Body of pancreas (tissue), 4 donors: Measurements from ENCODE around the gene IFIT2. TPM values are rescaled to one million over a fixed set of nuclear protein-coding genes. Genes with fewer than 3 reads are reported as not detected.
A peak's percentile ranks its signal among the peaks of the same experiment; 100 is the strongest.

Experiments used
- ATAC-seq: fragments of 150-250 bp; one replicate; pipeline ENCODE4 v1.9.1; 2016
- DNase-seq, 4 donors: peaks; one replicate each; pipeline ENCODE4 v3.0.0-alpha.2; 2019
- H3K27ac ChIP-seq, 4 donors: fragments of 200-600 bp; sonication (generic); 1 replicate in 3 of 4; 2 replicates in 1 of 4; pipeline versions ENCODE4 v1.5.1 to v1.6.1; 2016 to 2019; ENCODE audit warnings: mild to moderate bottlenecking in 1 of 4, mixed read lengths in 1 of 4, moderate library complexity in 1 of 4
- H3K27me3 ChIP-seq, 2 donors: fragments of 200-600 bp; sonication (generic); one replicate each; pipeline ENCODE4 v1.6.0; 2016; ENCODE audit warnings: mild to moderate bottlenecking in 1 of 2
- H3K36me3 ChIP-seq, 2 donors: fragments of 200-600 bp; sonication (generic); replicated peaks in 1 of 2; 2 replicates each; pipeline ENCODE4 v1.5.1; 2016; ENCODE audit warnings: low read depth in 2 of 2; ENCODE audit not compliant: insufficient read depth in 1 of 2
- H3K4me1 ChIP-seq: fragments of 200-600 bp; sonication (generic); one replicate; pipeline ENCODE4 v1.6.0; 2016
- H3K4me3 ChIP-seq, 2 donors: fragments of 200-600 bp; sonication (generic); 1 replicate in 1 of 2; 2 replicates in 1 of 2; pipeline ENCODE4 v1.5.1; 2016 to 2019
- H3K9me3 ChIP-seq, 3 donors: fragments of 200-600 bp; sonication (generic); 1 replicate in 2 of 3; 2 replicates in 1 of 3; pipeline ENCODE4 v1.5.1; 2016
- CTCF ChIP-seq, 7 experiments: fragments of 450-650 bp in 4 of 7; fragments of 200-600 bp in 3 of 7; sonication (generic) in 3 of 7; IDR thresholded peaks; one replicate each; pipeline ENCODE4 v1.5.1; 2016 to 2019; ENCODE audit warnings: antibody characterized with exemption in 7 of 7
- POLR2A ChIP-seq, 3 donors: fragments of 450-650 bp; IDR thresholded peaks; one replicate each; pipeline ENCODE4 v1.6.1; 2016; ENCODE audit warnings: antibody characterized with exemption in 3 of 3, mild to moderate bottlenecking in 2 of 3
- WGBS, 2 donors: methylation state at CpG; one replicate each; pipeline ENCODE4 v1.1.5; 2017; 5-methylcytosine and 5-hydroxymethylcytosine counted together
- intact Hi-C: fragments of 100-400 bp; cut with DNase I; formaldehyde crosslinking; loops from one replicate; pipeline ENCODE4 v1.15.1; 2023
- total RNA-seq, 2 donors: library from RNA; depleted of rRNA; stranded (reverse); fragments of >200 nt; gene quantifications; one replicate each; pipeline ENCODE4 v1.1.0, GENCODE V29; 2016

The IFIT2 gene
- total RNA-seq, 2 donors from 2014 or later, result 1.6 TPM; not detected in 1

DNA sequence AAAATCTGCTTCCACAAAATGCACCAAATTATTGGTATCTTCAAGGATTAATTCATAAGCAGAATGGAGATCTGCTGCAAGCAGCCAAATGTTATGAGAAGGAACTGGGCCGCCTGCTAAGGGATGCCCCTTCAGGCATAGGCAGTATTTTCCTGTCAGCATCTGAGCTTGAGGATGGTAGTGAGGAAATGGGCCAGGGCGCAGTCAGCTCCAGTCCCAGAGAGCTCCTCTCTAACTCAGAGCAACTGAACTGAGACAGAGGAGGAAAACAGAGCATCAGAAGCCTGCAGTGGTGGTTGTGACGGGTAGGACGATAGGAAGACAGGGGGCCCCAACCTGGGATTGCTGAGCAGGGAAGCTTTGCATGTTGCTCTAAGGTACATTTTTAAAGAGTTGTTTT lies 38.0 kb downstream of the IFIT2 start:
- WGBS, 2 donors, result 84 to 90% methylated on average over 3 to 4 of the region's 4 CpGs
- Histone ChIP-seq H3K9me3 (no peaks in the 10 kb centered on the region), H3K36me3 (no peaks in the 10 kb centered on the region), H3K27ac (no peak overlapping the region), H3K4me3 (no peak overlapping the region), H3K27me3 (no peaks in the 10 kb centered on the region), H3K4me1 (no peaks in the 10 kb centered on the region)
- intact Hi-C loops, result no loop called here
- ATAC-seq (no peak), DNase-seq (no peak)
- TF ChIP-seq CTCF (IDR thresholded peaks at IDR 0.05) (no peak), POLR2A (IDR thresholded peaks at IDR 0.05) (no peak)

DNA sequence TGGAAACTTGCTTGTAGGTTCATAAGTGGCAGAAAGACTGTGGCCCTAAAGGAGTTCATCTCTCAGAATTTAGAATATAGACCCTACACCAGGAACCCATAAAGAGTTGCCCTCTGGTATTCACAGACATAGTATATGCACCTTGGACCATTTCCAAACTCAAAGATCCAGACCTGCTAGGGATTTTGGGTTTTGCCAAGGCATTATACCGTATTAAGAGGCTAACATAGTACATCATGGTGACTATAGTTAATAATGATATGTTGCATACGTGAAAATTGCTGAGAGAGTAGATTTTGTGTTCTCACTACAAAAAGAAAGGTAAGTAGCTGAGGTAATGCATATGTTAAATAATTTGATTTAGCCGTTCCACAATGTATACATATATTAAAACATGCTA lies 39.8 kb downstream of the IFIT2 start:
- no peaks in the 10 kb centered on the region for H3K27me3 ChIP-seq
- WGBS, 2 donors, result 89 to 94% methylated on average over 3 of the region's 3 CpGs
- no peaks in the 10 kb centered on the region for H3K9me3 ChIP-seq
- H3K4me3 ChIP-seq, result no peak overlapping the region
- ATAC-seq (no peak), DNase-seq (no peak)
- H3K4me1 ChIP-seq, result no peaks in the 10 kb centered on the region
- H3K36me3 ChIP-seq, result no peaks in the 10 kb centered on the region
- intact Hi-C loops, result no loop called here
- H3K27ac ChIP-seq, result no peak overlapping the region
- no peak for TF ChIP-seq POLR2A (IDR thresholded peaks at IDR 0.05)
- no peak for TF ChIP-seq CTCF (IDR thresholded peaks at IDR 0.05)

DNA sequence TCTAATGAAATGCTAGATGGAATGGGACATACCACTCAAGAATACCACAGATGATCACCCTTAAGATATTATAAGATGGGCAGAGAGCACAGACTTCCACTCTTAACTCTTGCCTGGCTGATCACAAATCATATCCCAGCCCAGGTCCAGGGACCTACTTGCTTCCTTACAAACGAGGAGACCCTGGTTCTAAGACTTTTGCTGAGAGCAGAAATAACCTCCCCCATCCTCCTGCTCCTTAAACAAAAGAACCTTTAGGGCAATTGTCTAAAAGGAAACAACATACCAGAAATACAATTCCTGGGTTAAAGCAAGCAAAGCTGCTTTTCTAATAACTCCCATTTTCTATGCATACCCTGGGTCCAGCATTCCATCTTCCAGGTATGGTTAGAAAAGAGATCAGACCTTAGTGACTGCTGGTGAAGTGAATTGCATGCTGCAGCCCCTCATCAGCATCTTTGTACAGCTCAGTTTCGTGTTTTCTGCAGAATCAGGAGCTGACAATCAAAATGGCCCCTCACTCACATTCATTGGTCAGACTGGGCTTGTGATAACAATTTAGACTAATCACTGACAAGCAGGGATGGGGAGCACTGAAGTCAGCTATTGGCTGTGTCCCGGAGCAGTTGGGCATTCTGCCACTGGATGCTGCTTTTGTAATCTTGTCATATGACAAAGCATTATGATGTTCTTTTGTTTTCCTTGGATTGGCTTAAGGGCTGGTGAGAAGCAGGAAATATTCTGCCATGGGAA lies 40.5 kb downstream of the IFIT2 start:
- Histone ChIP-seq H3K4me3 (no peak overlapping the region), H3K36me3 (no peaks in the 10 kb centered on the region), H3K27ac (no peak overlapping the region), H3K27me3 (no peaks in the 10 kb centered on the region), H3K4me1 (no peaks in the 10 kb centered on the region), H3K9me3 (no peaks in the 10 kb centered on the region)
- 69 to 74% methylated on average over 3 of the region's 3 CpGs for WGBS, 2 donors
- intact Hi-C loops, result no loop called here
- DNase-seq (no peak), ATAC-seq (peak; percentile 18)
- TF ChIP-seq POLR2A (IDR thresholded peaks at IDR 0.05), result no peak
- TF ChIP-seq CTCF (IDR thresholded peaks at IDR 0.05), result no peak

- Histone ChIP-seq H3K36me3 (no peaks in the 10 kb centered on the region), H3K27ac (no peak overlapping the region), H3K4me1 (no peaks in the 10 kb centered on the region), H3K9me3 (no peaks in the 10 kb centered on the region), H3K4me3 (no peak overlapping the region), H3K27me3 (no peaks in the 10 kb centered on the region)
- intact Hi-C loops, result no loop called here
- no peak for ATAC-seq
- WGBS, 2 donors, result 84 to 90% methylated on average over 5 of the region's 5 CpGs
- TF ChIP-seq POLR2A (IDR thresholded peaks at IDR 0.05) (no peak), CTCF (IDR thresholded peaks at IDR 0.05) (no peak)
- no peak for DNase-seq
Observed at GRCh38 chr10:89343089-89343767, 41.4 kb downstream of the IFIT2 start.
